Mucosa of rectum (tissue), 2 donors: ENCODE measurements around the gene NXF1.

Experiments
- H3K27ac ChIP-seq, 2 donors: one replicate each; pipeline ENCODE4 v1.7.0; 2013; ENCODE audit warnings: inconsistent platforms in 2 of 2, low read depth in 2 of 2, low read length in 2 of 2
- H3K27me3 ChIP-seq, 2 donors: one replicate each; pipeline ENCODE4 v1.7.0; 2013; ENCODE audit warnings: low read length in 2 of 2; ENCODE audit not compliant: control insufficient read depth in 2 of 2, insufficient read depth in 2 of 2
- H3K36me3 ChIP-seq, 2 donors: one replicate each; pipeline ENCODE4 v1.7.0; 2013; ENCODE audit warnings: low read length in 2 of 2; ENCODE audit not compliant: control insufficient read depth in 2 of 2, insufficient read depth in 2 of 2
- H3K4me1 ChIP-seq, 2 donors: one replicate each; pipeline ENCODE4 v1.7.0; 2013; ENCODE audit warnings: low read length in 2 of 2, mild to moderate bottlenecking in 1 of 2; ENCODE audit not compliant: control insufficient read depth in 2 of 2, insufficient read depth in 2 of 2
- H3K4me3 ChIP-seq, 2 donors: one replicate each; pipeline ENCODE4 v1.7.0; 2013; ENCODE audit warnings: low read length in 2 of 2
- H3K9ac ChIP-seq, 2 donors: one replicate each; pipeline ENCODE4 v1.7.0; 2013; ENCODE audit warnings: low read length in 2 of 2, low read depth in 1 of 2, mild to moderate bottlenecking in 1 of 2
- H3K9me3 ChIP-seq, 2 donors: one replicate each; pipeline ENCODE4 v1.7.0; 2013; ENCODE audit warnings: low read length in 2 of 2; ENCODE audit not compliant: control insufficient read depth in 2 of 2
- donor health status: healthy.
- donor health status: Normal muscosa, but diverticular disease.

Gene NXF1

GRCh38 chr11:62804310-62805075 lies 747 bp downstream of the NXF1 start:
- Histone ChIP-seq H3K9me3 (no peaks in the 10 kb centered on the region), H3K4me1 (peaks cover 9 to 19% of the 10 kb centered on the region in 2 donors), H3K4me3 (peak overlapping the region; percentile 88 to 92), H3K9ac (peak overlapping the region; percentile 89 to 94), H3K36me3 (peaks cover 31 to 39% of the 10 kb centered on the region in 2 donors), H3K27ac (peak overlapping the region; percentile 82 to 94), H3K27me3 (no peaks in the 10 kb centered on the region)

- Histone ChIP-seq H3K9me3 (no peaks in the 10 kb centered on the region), H3K36me3 (peaks cover 56 to 63% of the 10 kb centered on the region in 2 donors)
Observed at GRCh38 chr11:62801071-62801470, 4.2 kb downstream of the NXF1 start.

GRCh38 chr11:62799486-62799885 lies 5.8 kb downstream of the NXF1 start:
- Histone ChIP-seq H3K9me3 (no peaks in the 10 kb centered on the region), H3K27ac (no peak overlapping the region), H3K9ac (no peak overlapping the region), H3K36me3 (peaks cover 70 to 76% of the 10 kb centered on the region in 2 donors), H3K4me1 (peaks cover 8 to 13% of the 10 kb centered on the region in 2 donors), H3K4me3 (no peak overlapping the region), H3K27me3 (no peaks in the 10 kb centered on the region)

More at GRCh38 chr11:62801071-62801470, 4.2 kb downstream of the NXF1 start:
- no peak overlapping the region for H3K9ac ChIP-seq
- no peaks in the 10 kb centered on the region for H3K27me3 ChIP-seq
- H3K27ac ChIP-seq = no peak overlapping the region
- H3K4me1 ChIP-seq = peaks cover 9 to 19% of the 10 kb centered on the region in 2 donors
- H3K4me3 ChIP-seq = no peak overlapping the region

DNA sequence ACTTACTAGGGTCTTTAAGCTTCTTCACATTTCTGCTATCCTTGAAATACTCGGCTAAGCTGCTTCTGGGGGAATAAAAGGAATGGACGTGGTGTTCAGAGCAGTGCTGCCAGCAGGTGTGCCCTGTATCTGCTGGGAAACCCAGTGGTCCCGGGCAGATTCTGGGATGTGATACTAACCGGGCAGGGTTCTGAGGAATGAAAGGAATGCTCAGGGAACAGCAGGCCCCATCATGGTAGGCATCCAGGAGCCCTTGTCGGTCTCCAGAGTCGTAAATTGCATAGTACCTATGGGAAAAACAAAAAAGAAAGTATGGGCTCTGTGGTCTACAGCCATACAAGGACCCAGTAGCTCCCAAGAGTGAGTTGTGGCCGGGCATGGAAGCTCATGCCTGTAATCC lies 9.0 kb downstream of the NXF1 start:
- H3K4me3 ChIP-seq = no peak overlapping the region
- no peak overlapping the region for H3K9ac ChIP-seq
- H3K27ac ChIP-seq = no peak overlapping the region
- H3K27me3 ChIP-seq = no peaks in the 10 kb centered on the region
- no peaks in the 10 kb centered on the region for H3K9me3 ChIP-seq
- peaks cover 63 to 68% of the 10 kb centered on the region in 2 donors for H3K36me3 ChIP-seq
- peaks cover 8 to 11% of the 10 kb centered on the region in 2 donors for H3K4me1 ChIP-seq

DNA sequence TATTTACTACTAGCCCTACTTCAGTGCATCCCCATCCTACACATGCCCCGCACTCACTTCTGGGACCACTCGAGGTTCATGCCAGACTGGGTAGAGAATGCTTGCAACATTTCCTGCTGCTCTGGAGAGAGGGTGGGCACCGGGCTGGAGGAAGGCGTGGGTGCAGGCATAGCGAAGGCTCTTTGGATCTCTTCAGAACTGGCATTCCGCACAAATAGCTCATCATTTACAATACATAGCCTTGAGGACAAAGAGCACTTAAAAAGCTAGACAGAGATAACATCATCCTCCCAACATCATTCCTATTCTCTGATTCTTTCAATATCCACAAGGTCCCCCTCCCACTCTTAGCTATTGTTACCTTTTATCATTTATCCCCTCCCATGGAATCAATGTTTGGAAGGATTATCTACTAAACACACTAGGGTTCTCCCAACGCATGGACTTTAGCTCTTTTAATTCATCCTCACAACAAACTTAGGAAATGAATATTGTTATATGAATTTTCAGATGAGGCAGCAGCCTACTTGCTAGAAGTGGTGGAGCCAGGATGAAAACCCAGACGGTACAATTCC lies 11.0 kb downstream of the NXF1 start:
- peaks cover 46 to 55% of the 10 kb centered on the region in 2 donors for H3K36me3 ChIP-seq
- no peak overlapping the region for H3K27ac ChIP-seq

DNA sequence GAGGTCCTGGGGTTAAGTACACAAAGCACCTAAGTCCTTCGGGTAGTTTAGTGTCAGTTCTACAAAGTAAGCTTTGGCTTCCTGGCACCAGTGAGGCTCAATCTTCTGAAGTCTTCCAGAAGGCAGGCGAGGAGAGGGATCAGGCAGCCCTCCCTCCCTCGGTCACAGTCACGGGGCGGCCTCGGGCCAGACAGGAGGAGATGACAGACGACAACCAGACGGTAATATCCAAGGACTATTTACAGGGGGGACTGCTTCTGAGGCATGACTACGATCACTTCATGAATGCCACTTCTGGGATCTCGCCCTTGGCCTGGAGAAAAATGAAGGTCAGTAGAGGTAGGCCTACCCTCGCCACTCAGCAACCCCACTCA lies 13.1 kb downstream of the NXF1 start:
- Histone ChIP-seq H3K36me3 (peaks cover 37 to 44% of the 10 kb centered on the region in 2 donors), H3K27ac (peak overlapping the region; percentile 79 to 85), H3K9ac (peak overlapping the region; percentile 79 to 91), H3K9me3 (no peaks in the 10 kb centered on the region), H3K4me1 (peaks cover 24 to 35% of the 10 kb centered on the region in 2 donors), H3K4me3 (peak overlapping the region; percentile 24 to 85), H3K27me3 (no peaks in the 10 kb centered on the region)

More for the DNA sequence above, 11.0 kb downstream of the NXF1 start:
- Histone ChIP-seq H3K9me3 (no peaks in the 10 kb centered on the region), H3K27me3 (no peaks in the 10 kb centered on the region), H3K4me1 (peaks cover 18 to 25% of the 10 kb centered on the region in 2 donors), H3K9ac (no peak overlapping the region), H3K4me3 (no peak overlapping the region)

- Histone ChIP-seq H3K4me3 (peak within 1 kb of the TSS; percentile 85 to 89), H3K36me3 (peaks cover 34 to 40% of the 10 kb centered on the region in 2 donors), H3K27me3 (no peaks in the 10 kb centered on the region), H3K4me1 (peaks cover 24 to 35% of the 10 kb centered on the region in 2 donors), H3K9me3 (no peaks in the 10 kb centered on the region), H3K9ac (peak within 1 kb of the TSS; percentile 79 to 91), H3K27ac (peak within 1 kb of the TSS; percentile 79 to 85)
Observed at GRCh38 chr11:62791501-62792201, 13.6 kb downstream of the NXF1 start, which contains the start of gene TMEM223. Gene TMEM223, minus strand, starts transcription at chr11:62792006. Its CDS starts 12 bp downstream, at chr11:62791994.

GRCh38 chr11:62789576-62789975 lies 15.7 kb downstream of the NXF1 start:
- Histone ChIP-seq H3K9me3 (no peaks in the 10 kb centered on the region), H3K4me3 (no peak overlapping the region), H3K27ac (no peak overlapping the region), H3K4me1 (peaks cover 32 to 42% of the 10 kb centered on the region in 2 donors), H3K9ac (no peak overlapping the region), H3K36me3 (peaks cover 16 to 23% of the 10 kb centered on the region in 2 donors), H3K27me3 (no peaks in the 10 kb centered on the region)

DNA sequence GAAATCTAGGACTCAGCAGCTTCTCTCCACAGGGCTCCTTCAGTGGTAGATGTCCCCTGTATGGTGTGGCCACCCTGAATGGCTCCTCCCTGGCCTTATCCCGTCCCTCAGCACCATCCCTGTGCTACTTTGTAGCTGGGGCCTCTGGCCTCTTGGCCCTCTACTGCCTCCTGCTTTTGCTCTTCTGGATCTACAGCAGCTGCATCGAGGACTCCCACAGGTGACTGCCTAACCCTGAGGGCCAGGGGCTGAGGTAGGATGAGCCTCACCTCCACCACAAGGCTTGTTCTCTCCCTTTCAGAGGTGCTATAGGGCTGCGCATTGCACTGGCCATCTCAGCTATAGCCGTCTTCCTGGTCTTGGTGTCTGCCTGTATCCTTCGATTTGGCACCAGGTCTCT lies 16.2 kb downstream of the NXF1 start:
- Histone ChIP-seq H3K27me3 (no peaks in the 10 kb centered on the region), H3K9me3 (no peaks in the 10 kb centered on the region), H3K4me1 (peaks cover 32 to 42% of the 10 kb centered on the region in 2 donors), H3K27ac (no peak overlapping the region), H3K9ac (peak overlapping the region in 1 of 2 donors; percentile 93), H3K36me3 (peaks cover 11 to 18% of the 10 kb centered on the region in 2 donors), H3K4me3 (no peak overlapping the region)
